ENCODE results near the gene HOXB5. TPM values are rescaled to one million over a fixed set of nuclear protein-coding genes. Genes with fewer than 3 reads are reported as not detected.

The HOXB5 gene
- total and polyA plus RNA-seq, 2 of the 4 experiments (the other 2 are of a cell fraction) = 0.54 to 18.0 TPM

GRCh38 chr17:48567646-48568354 lies 25.8 kb downstream of the HOXB5 start:
- Histone ChIP-seq H3K79me1 (ENCODE audit: low read depth in 1 of 2, low read length in 2 of 2) (peaks cover 0 to 13% of the 10 kb centered on the region in 2 experiments; a peak in 1 of 4 replicates), H3K27ac (ENCODE audit: insufficient read depth, low read length) (peak overlapping the region; percentile 93), H3K9me3 (ENCODE audit: control insufficient read depth, insufficient read depth, low read length) (no peaks in the 10 kb centered on the region), H4K5ac (ENCODE audit: low read depth, low read length) (peak overlapping the region; percentile 47), H3K9me1 (ENCODE audit: insufficient read depth, low read length) (peaks cover 20% of the 10 kb centered on the region), H3K4me2 (ENCODE audit: low read depth, low read length) (peak overlapping the region; percentile 83), H3K27me3 (ENCODE audit: control insufficient read depth, insufficient read depth, low read length) (no peaks in the 10 kb centered on the region), H3K23ac (ENCODE audit: low read depth, low read length) (peak overlapping the region; percentile 99), H3K9ac (ENCODE audit: low read depth, low read length) (peak overlapping the region; percentile 92), H2AFZ (replicated peaks; ENCODE audit: low read length, poor library complexity) (no peak overlapping the region), H2AK5ac (ENCODE audit: low read depth, low read length) (peak overlapping the region; percentile 84), H2BK120ac (ENCODE audit: low read depth, low read length) (peak overlapping the region; percentile 83), H3K4ac (ENCODE audit: low read depth, low read length) (peak overlapping the region; percentile 99), H3K56ac (ENCODE audit: extremely low read depth, insufficient read depth, low read length) (peak overlapping the region; percentile 46), H2BK5ac (ENCODE audit: low read depth, low read length, poor library complexity, severe bottlenecking) (peak overlapping the region; percentile 99), H2BK20ac (ENCODE audit: low read depth, low read length) (peak overlapping the region; percentile 59), H3K36me3 (ENCODE audit: control insufficient read depth, insufficient read depth, low read length) (peaks cover 51% of the 10 kb centered on the region; the same call in 1 of the 2 replicates), H2BK15ac (ENCODE audit: low read depth, low read length) (peak overlapping the region; percentile 89), H4K20me1 (ENCODE audit: insufficient read depth, low read length) (peaks cover 17% of the 10 kb centered on the region), H2AK9ac (replicated peaks; ENCODE audit: low read depth, low read length, poor library complexity) (peak overlapping the region; percentile 47), H3K4me3 (ENCODE audit: insufficient read depth, low read depth, low read length) (peak overlapping the region; percentile 9; the same call in 1 of the 2 replicates), H3K14ac (replicated peaks; ENCODE audit: low read depth, low read length) (peak overlapping the region; percentile 95), H4K8ac (ENCODE audit: low read depth in 2 of 2, low read length in 2 of 2) (peak overlapping the region; percentile 77 to 92), H3K18ac (ENCODE audit: low read depth, low read length) (peak overlapping the region; percentile 78), H4K91ac (ENCODE audit: insufficient read depth, low read depth, low read length) (peak overlapping the region; percentile 96), H3K4me1 (ENCODE audit: control insufficient read depth, insufficient read depth, low read length) (peaks cover 57% of the 10 kb centered on the region)
- in situ Hi-C loops (cut with MboI; ENCODE audit: low sequenced_read_pairs) (no loop called here), dilution Hi-C loops (cut with HindIII; ENCODE audit: low sequenced_read_pairs, unreplicated experiment) (no loop called here), intact Hi-C loops (cut with micrococcal nuclease) (no loop called here)
- CTCF ChIA-PET = no interaction called here
- POLR2A ChIA-PET (ENCODE audit: unreplicated experiment) = interaction anchor here (0.6 to 1.3 kb wide), 3 partner anchors 10 to 26 kb away, joined by 3 to 5 read pairs (median 4); no protein-coding TSS in a partner anchor
- BruUV-seq (replicated peaks) = no TSS peak
- WGBS, 2 experiments (ENCODE audit: extremely low coverage in 2 of 2, insufficient read length in 1 of 2) = no CpG with 5 or more reads among the region's 2 CpGs
- TF ChIP-seq RCOR1 (IDR thresholded peaks at IDR 0.05; ENCODE audit: insufficient replicate concordance, low read length) = no peak
- no peak for TF ChIP-seq NFE2L2 (IDR thresholded peaks at IDR 0.05; ENCODE audit: low read depth, low read length)
- TF ChIP-seq CEBPB (IDR thresholded peaks at IDR 0.05; ENCODE audit: low read depth, low read length) = no peak
- TF ChIP-seq POLR2A (IDR thresholded peaks at IDR 0.05; ENCODE audit: low read depth, low read length) = no peak
- no peak for TF ChIP-seq ELK1 (IDR thresholded peaks at IDR 0.05; ENCODE audit: borderline replicate concordance, low read depth, low read length)
- no peak for TF ChIP-seq CHD1 (IDR thresholded peaks at IDR 0.05; ENCODE audit: low read depth, low read length)
- TF ChIP-seq RAD21 (IDR thresholded peaks at IDR 0.05; ENCODE audit: low read length) = no peak
- TF ChIP-seq MAZ (IDR thresholded peaks at IDR 0.05; ENCODE audit: borderline replicate concordance, low read depth, low read length) = no peak
- no peak for TF ChIP-seq FOS (IDR thresholded peaks at IDR 0.05; ENCODE audit: low read depth, low read length)
- no peak for TF ChIP-seq BHLHE40 (IDR thresholded peaks at IDR 0.05; ENCODE audit: low read depth, low read length)
- ATAC-seq (ENCODE audit: low read depth) (no peak), DNase-seq (no peak)
